Karpas-422 (cell line): ENCODE data around the gene KIF3C. TPM values are rescaled to one million over a fixed set of nuclear protein-coding genes. Genes with fewer than 3 reads are reported as not detected.

Source experiments
- DNase-seq: peaks from one replicate; pipeline ENCODE4 v3.0.0-alpha.2; 2015
- H2AFZ ChIP-seq: fragments of 200-600 bp; sonication (generic); 2 replicates; pipeline ENCODE4 v1.6.1; 2014; ENCODE audit warnings: antibody characterized with exemption, low read length, mixed read lengths
- H3K27ac ChIP-seq: fragments of 200-600 bp; sonication (generic); 2 replicates; pipeline ENCODE4 v1.5.1; 2014; ENCODE audit warnings: mild to moderate bottlenecking, low read length, moderate library complexity
- H3K27me3 ChIP-seq: fragments of 200-600 bp; sonication (generic); 2 replicates; pipeline ENCODE4 v1.6.1; 2014; ENCODE audit warnings: low read length, mixed read lengths
- H3K36me3 ChIP-seq: fragments of 200-600 bp; sonication (generic); 2 replicates; pipeline ENCODE4 v1.6.1; 2014; ENCODE audit warnings: low read length, mixed read lengths; ENCODE audit not compliant: insufficient read depth
- H3K4me1 ChIP-seq: fragments of 200-600 bp; sonication (generic); 2 replicates; pipeline ENCODE4 v1.6.1; 2014; ENCODE audit warnings: mild to moderate bottlenecking, low read length, mixed read lengths
- H3K4me2 ChIP-seq: fragments of 200-600 bp; sonication (generic); 2 replicates; pipeline ENCODE4 v1.6.1; 2014; ENCODE audit warnings: low read length, low read depth, mild to moderate bottlenecking; ENCODE audit not compliant: poor library complexity, severe bottlenecking
- H3K4me3 ChIP-seq: fragments of 200-600 bp; sonication (generic); 2 replicates; pipeline ENCODE4 v1.5.1; 2014; ENCODE audit warnings: mild to moderate bottlenecking, antibody characterized with exemption, low read length, mixed read lengths
- H3K79me2 ChIP-seq: fragments of 200-600 bp; sonication (generic); 2 replicates; pipeline ENCODE4 v1.6.1; 2014; ENCODE audit warnings: mild to moderate bottlenecking, low read length, mixed read lengths
- H3K9ac ChIP-seq: fragments of 200-600 bp; sonication (generic); 2 replicates; pipeline ENCODE4 v1.6.0; 2014; ENCODE audit warnings: low read length
- H3K9me2 ChIP-seq: fragments of 200-600 bp; sonication (generic), shearing (Covaris generic); replicated peaks from 2 replicates; pipeline ENCODE4 v1.6.0; 2014; ENCODE audit warnings: mild to moderate bottlenecking, low read length, moderate library complexity; ENCODE audit not compliant: insufficient read depth
- H3K9me3 ChIP-seq: fragments of 300-700, 200-600 bp; sonication (generic); 2 replicates; pipeline ENCODE4 v1.6.1; 2014; ENCODE audit warnings: low read length, mixed read lengths
- H4K20me1 ChIP-seq: fragments of 200-600 bp; sonication (generic); 2 replicates; pipeline ENCODE4 v1.6.1; 2014; ENCODE audit warnings: mild to moderate bottlenecking, antibody characterized with exemption, low read length, low read depth; ENCODE audit not compliant: insufficient read depth
- total RNA-seq: library from RNA; depleted of rRNA; stranded (reverse); fragments of >200 nt; shearing (Covaris generic); gene quantifications from 2 replicates; pipeline ENCODE4 v1.2.3, GENCODE V29; 2014; ENCODE audit warnings: low replicate concordance

Gene KIF3C
- total RNA-seq, 1 experiment from 2014 or later, result 1.2 TPM

- no peaks in the 10 kb centered on the region for H3K79me2 ChIP-seq
These were observed 1.3 kb downstream of the KIF3C start for GRCh38 chr2:25980951-25981350.

GRCh38 chr2:25980076-25980887 is 2.0 kb downstream of the KIF3C start:
- no peaks in the 10 kb centered on the region for H3K36me3 ChIP-seq
- no peak overlapping the region for H2AFZ ChIP-seq
- no peaks in the 10 kb centered on the region for H3K79me2 ChIP-seq
- H3K27ac ChIP-seq, result no peak overlapping the region
- no peaks in the 10 kb centered on the region for H3K9me2 ChIP-seq
- no peak overlapping the region for H3K4me2 ChIP-seq
- no peaks in the 10 kb centered on the region for H3K27me3 ChIP-seq
- H3K9ac ChIP-seq, result no peak overlapping the region
- H3K4me1 ChIP-seq, result peaks cover 5% of the 10 kb centered on the region
- DNase-seq, result no peak
- H3K4me3 ChIP-seq, result no peak overlapping the region
- no peaks in the 10 kb centered on the region for H3K9me3 ChIP-seq
- no peaks in the 10 kb centered on the region for H4K20me1 ChIP-seq

More at GRCh38 chr2:25980951-25981350, 1.3 kb downstream of the KIF3C start:
- Histone ChIP-seq H3K36me3 (no peaks in the 10 kb centered on the region), H3K4me3 (no peak overlapping the region), H3K9me3 (no peaks in the 10 kb centered on the region), H3K4me1 (peaks cover 5% of the 10 kb centered on the region), H3K9me2 (no peaks in the 10 kb centered on the region), H3K4me2 (no peak overlapping the region), H2AFZ (no peak overlapping the region), H3K27ac (no peak overlapping the region), H4K20me1 (no peaks in the 10 kb centered on the region), H3K9ac (no peak overlapping the region), H3K27me3 (no peaks in the 10 kb centered on the region)
- DNase-seq, result no peak

DNA sequence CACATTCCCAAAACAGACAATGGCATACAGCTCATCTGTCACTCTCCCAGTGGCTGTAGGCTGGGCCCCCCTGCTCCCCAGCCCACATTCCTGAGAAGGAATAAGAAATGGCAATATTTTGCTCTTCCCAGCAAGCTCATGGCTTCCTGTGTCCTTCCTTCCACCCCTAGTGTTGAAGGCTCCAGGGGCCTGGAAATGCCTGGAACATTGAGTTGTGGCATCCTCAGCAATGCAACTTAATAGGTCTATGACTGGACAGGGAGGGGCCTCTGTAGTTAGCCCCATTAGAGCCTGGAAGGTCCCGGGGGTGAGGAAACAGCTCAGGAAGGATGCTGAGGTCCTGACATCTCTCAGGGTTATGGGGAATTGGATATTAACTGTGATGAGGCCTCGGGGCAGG is 3.3 kb downstream of the KIF3C start:
- Histone ChIP-seq H3K9me3 (no peaks in the 10 kb centered on the region), H3K9ac (no peak overlapping the region), H4K20me1 (no peaks in the 10 kb centered on the region), H3K36me3 (no peaks in the 10 kb centered on the region), H3K4me1 (peaks cover 5% of the 10 kb centered on the region), H3K79me2 (no peaks in the 10 kb centered on the region), H3K9me2 (no peaks in the 10 kb centered on the region), H3K27me3 (no peaks in the 10 kb centered on the region), H2AFZ (no peak overlapping the region), H3K4me2 (no peak overlapping the region), H3K4me3 (no peak overlapping the region), H3K27ac (no peak overlapping the region)
- no peak for DNase-seq

- Histone ChIP-seq H3K4me3 (no peak overlapping the region), H3K27ac (no peak overlapping the region), H3K27me3 (no peaks in the 10 kb centered on the region), H3K9me3 (no peaks in the 10 kb centered on the region), H2AFZ (no peak overlapping the region), H3K4me1 (peaks cover 5% of the 10 kb centered on the region), H3K9me2 (no peaks in the 10 kb centered on the region), H3K36me3 (no peaks in the 10 kb centered on the region), H3K4me2 (no peak overlapping the region), H3K79me2 (no peaks in the 10 kb centered on the region), H3K9ac (no peak overlapping the region), H4K20me1 (no peaks in the 10 kb centered on the region)
- DNase-seq, result no peak
These were observed 4.5 kb downstream of the KIF3C start for GRCh38 chr2:25977768-25978167.

GRCh38 chr2:25976983-25977741 is 5.1 kb downstream of the KIF3C start:
- Histone ChIP-seq H2AFZ (no peak overlapping the region), H3K9me2 (no peaks in the 10 kb centered on the region), H4K20me1 (no peaks in the 10 kb centered on the region), H3K36me3 (no peaks in the 10 kb centered on the region), H3K4me2 (no peak overlapping the region), H3K9me3 (no peaks in the 10 kb centered on the region), H3K4me1 (peaks cover 5% of the 10 kb centered on the region), H3K79me2 (no peaks in the 10 kb centered on the region), H3K27ac (no peak overlapping the region), H3K27me3 (no peaks in the 10 kb centered on the region), H3K4me3 (no peak overlapping the region), H3K9ac (no peak overlapping the region)
- no peak for DNase-seq

DNA sequence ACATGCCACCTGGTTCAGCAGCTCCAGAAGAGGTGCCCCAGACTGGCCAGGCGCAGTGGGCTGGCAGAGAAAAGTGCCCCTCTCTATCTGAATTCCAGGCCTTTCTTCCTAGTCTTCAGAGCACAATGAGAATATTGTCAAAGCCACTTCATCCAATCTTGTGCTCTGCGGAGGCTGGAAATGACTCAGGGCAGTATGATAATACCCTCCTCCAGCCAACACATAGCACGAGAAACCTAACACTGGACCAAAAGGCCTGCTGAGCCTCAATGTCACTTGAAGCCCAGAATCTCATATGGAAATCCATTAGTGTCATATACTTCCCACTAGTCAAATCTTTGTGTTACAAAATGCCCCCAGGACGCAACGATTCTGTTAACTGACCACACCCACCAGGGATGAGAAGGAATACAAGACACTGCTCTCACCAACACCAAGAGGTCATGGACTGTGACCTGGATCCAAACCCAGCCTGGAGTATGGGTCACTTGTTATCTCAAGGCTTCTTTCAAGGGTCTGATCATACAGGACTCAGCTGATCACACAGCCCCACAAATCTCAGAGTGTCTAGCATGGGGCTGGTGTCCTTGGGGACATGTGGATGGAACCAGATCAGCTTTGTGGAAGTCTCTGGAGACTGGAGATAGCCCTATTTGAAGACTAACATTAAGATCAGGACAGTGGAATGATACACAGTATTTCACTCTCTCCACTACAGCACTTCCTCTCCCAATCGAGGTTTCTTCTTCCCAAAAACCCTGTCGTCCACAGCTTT is 10.1 kb downstream of the KIF3C start:
- no peak overlapping the region for H3K4me3 ChIP-seq
- no peaks in the 10 kb centered on the region for H3K79me2 ChIP-seq
- H3K4me2 ChIP-seq, result no peak overlapping the region
- no peak overlapping the region for H2AFZ ChIP-seq
- no peaks in the 10 kb centered on the region for H3K9me3 ChIP-seq
- H3K27me3 ChIP-seq, result no peaks in the 10 kb centered on the region
- H3K27ac ChIP-seq, result no peak overlapping the region
- H3K9me2 ChIP-seq, result no peaks in the 10 kb centered on the region
- no peak overlapping the region for H3K9ac ChIP-seq
- no peaks in the 10 kb centered on the region for H3K36me3 ChIP-seq
- no peak for DNase-seq
- no peaks in the 10 kb centered on the region for H3K4me1 ChIP-seq
- no peaks in the 10 kb centered on the region for H4K20me1 ChIP-seq

DNA sequence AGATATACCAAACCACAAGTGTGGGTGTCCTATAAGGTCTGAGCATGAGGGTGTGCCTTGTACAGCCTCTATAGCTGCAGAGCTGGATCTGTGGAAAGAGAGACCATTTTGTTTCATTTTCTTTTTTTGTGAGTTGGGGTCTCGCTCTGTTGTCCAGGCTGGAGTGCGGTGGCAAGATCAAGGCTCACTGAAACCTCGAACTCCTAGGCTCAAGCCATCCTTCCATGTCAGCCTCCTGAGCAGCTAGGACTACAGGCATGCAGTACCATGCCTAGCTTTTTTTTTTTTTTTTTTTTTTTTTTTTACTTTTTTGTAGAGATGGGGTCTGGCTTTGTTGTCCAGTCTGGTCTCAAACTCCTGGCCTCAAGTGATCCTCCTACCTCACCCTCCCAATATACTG is 10.7 kb downstream of the KIF3C start:
- H3K36me3 ChIP-seq, result no peaks in the 10 kb centered on the region
- H3K9ac ChIP-seq, result no peak overlapping the region
- no peaks in the 10 kb centered on the region for H3K9me2 ChIP-seq
- H3K4me2 ChIP-seq, result no peak overlapping the region
- DNase-seq, result no peak
- no peaks in the 10 kb centered on the region for H3K79me2 ChIP-seq
- H3K27ac ChIP-seq, result no peak overlapping the region
- no peaks in the 10 kb centered on the region for H3K4me1 ChIP-seq
- no peak overlapping the region for H3K4me3 ChIP-seq
- no peak overlapping the region for H2AFZ ChIP-seq
- H3K27me3 ChIP-seq, result no peaks in the 10 kb centered on the region
- H4K20me1 ChIP-seq, result no peaks in the 10 kb centered on the region
- no peaks in the 10 kb centered on the region for H3K9me3 ChIP-seq
